ENCODE measurements around the gene ATL3. TPM values are rescaled to one million over a fixed set of nuclear protein-coding genes. Genes with fewer than 3 reads are reported as not detected.

Gene ATL3
- total and polyA plus RNA-seq, 2 donors (not counting 1 experiment from before 2014, with no cell fraction given) = 8.9 to 33.8 TPM

- CTCF ChIA-PET = no interaction called here
- no peaks in the 10 kb centered on the region for H3K79me2 ChIP-seq (ENCODE audit: control insufficient read depth, insufficient read depth, low read length)
Measured at GRCh38 chr11:63719987-63720386, 48.8 kb upstream of the ATL3 start.

GRCh38 chr11:63719001-63719400 lies 47.8 kb upstream of the ATL3 start:
- Histone ChIP-seq H3K27me3 (replicated peaks in 1 of 4; ENCODE audit: control extremely low read depth in 1 of 4, control insufficient read depth in 3 of 4, insufficient read depth in 4 of 4, low read length in 3 of 4) (no peaks in the 10 kb centered on the region), H3K4me2 (replicated peaks; ENCODE audit: low read depth, low read length, poor library complexity, severe bottlenecking) (no peak overlapping the region), H3K27ac (ENCODE audit: low read length in 2 of 2) (no peak overlapping the region), H3K4me3 (ENCODE audit: control extremely low read depth in 1 of 5, extremely low read depth in 1 of 5, insufficient read depth in 1 of 5, low read depth in 2 of 5, low read length in 4 of 5) (no peak overlapping the region), H3K36me3 (replicated peaks in 1 of 2; ENCODE audit: control extremely low read depth in 1 of 2, control insufficient read depth in 1 of 2, extremely low read depth in 1 of 2, insufficient read depth in 2 of 2, low read length in 1 of 2) (no peaks in the 10 kb centered on the region), H3K9ac (ENCODE audit: low read length) (no peak overlapping the region), H3K4me1 (ENCODE audit: control insufficient read depth in 2 of 2, insufficient read depth in 2 of 2, low read length in 2 of 2) (no peaks in the 10 kb centered on the region), H3K9me3 (ENCODE audit: control extremely low read depth in 1 of 3, control insufficient read depth in 2 of 3, insufficient read depth in 1 of 3, low read length in 2 of 3) (no peaks in the 10 kb centered on the region), H4K20me1 (ENCODE audit: control insufficient read depth, insufficient read depth, low read length, poor library complexity, severe bottlenecking) (no peaks in the 10 kb centered on the region), H3K79me2 (ENCODE audit: control insufficient read depth, insufficient read depth, low read length) (no peaks in the 10 kb centered on the region), H2AFZ (ENCODE audit: insufficient read depth, low read depth, low read length, poor library complexity, severe bottlenecking) (no peak overlapping the region)
- DNase-seq = no peak
- ChIA-PET POLR2A (no interaction called here), CTCF (interaction anchor here (1.2 kb wide), 1 partner anchor 22 kb away, joined by 3 read pairs; no protein-coding TSS in a partner anchor)
- intact Hi-C loops (cut with micrococcal nuclease) = no loop called here
- Mint-ChIP-seq H3K4me3 (no peak overlapping the region), H3K4me1 (no peaks in the 10 kb centered on the region), H3K27ac (no peak overlapping the region), H3K9me3 (ENCODE audit: insufficient read depth) (no peaks in the 10 kb centered on the region), H3K27me3 (no peaks in the 10 kb centered on the region)
- 90% methylated on average over 1 of the region's 1 CpG for WGBS (ENCODE audit: insufficient coverage)
- ATAC-seq (ENCODE audit: low read depth) = no peak
- no peak for TF ChIP-seq CTCF (IDR thresholded peaks at IDR 0.05)
- TF ChIP-seq EZH2 (IDR thresholded peaks at IDR 0.05; ENCODE audit: borderline replicate concordance, insufficient read depth, low read depth, low read length, poor library complexity, severe bottlenecking) = no peak

More at GRCh38 chr11:63719987-63720386, 48.8 kb upstream of the ATL3 start:
- no peaks in the 10 kb centered on the region for H3K27me3 Mint-ChIP-seq
- H3K36me3 ChIP-seq (replicated peaks in 1 of 2; ENCODE audit: control extremely low read depth in 1 of 2, control insufficient read depth in 1 of 2, extremely low read depth in 1 of 2, insufficient read depth in 2 of 2, low read length in 1 of 2) = no peaks in the 10 kb centered on the region
- no peaks in the 10 kb centered on the region for H3K27me3 ChIP-seq (replicated peaks in 1 of 4; ENCODE audit: control extremely low read depth in 1 of 4, control insufficient read depth in 3 of 4, insufficient read depth in 4 of 4, low read length in 3 of 4)
- intact Hi-C loops (cut with micrococcal nuclease) = no loop called here
- no peaks in the 10 kb centered on the region for H3K9me3 Mint-ChIP-seq (ENCODE audit: insufficient read depth)
- no peak for DNase-seq
- H3K27ac Mint-ChIP-seq = no peak overlapping the region
- no peak overlapping the region for H3K9ac ChIP-seq (ENCODE audit: low read length)
- no peak overlapping the region for H2AFZ ChIP-seq (ENCODE audit: insufficient read depth, low read depth, low read length, poor library complexity, severe bottlenecking)
- no peak overlapping the region for H3K4me3 ChIP-seq (ENCODE audit: control extremely low read depth in 1 of 5, extremely low read depth in 1 of 5, insufficient read depth in 1 of 5, low read depth in 2 of 5, low read length in 4 of 5)
- no peak overlapping the region for H3K4me2 ChIP-seq (replicated peaks; ENCODE audit: low read depth, low read length, poor library complexity, severe bottlenecking)
- H3K9me3 ChIP-seq (ENCODE audit: control extremely low read depth in 1 of 3, control insufficient read depth in 2 of 3, insufficient read depth in 1 of 3, low read length in 2 of 3) = no peaks in the 10 kb centered on the region
- no peak for ATAC-seq (ENCODE audit: low read depth)
- POLR2A ChIA-PET = no interaction called here
- no peaks in the 10 kb centered on the region for H3K4me1 ChIP-seq (ENCODE audit: control insufficient read depth in 2 of 2, insufficient read depth in 2 of 2, low read length in 2 of 2)
- WGBS (ENCODE audit: insufficient coverage) = no CpG with 5 or more reads among the region's 2 CpGs
- no peaks in the 10 kb centered on the region for H3K4me1 Mint-ChIP-seq
- no peaks in the 10 kb centered on the region for H4K20me1 ChIP-seq (ENCODE audit: control insufficient read depth, insufficient read depth, low read length, poor library complexity, severe bottlenecking)
- no peak overlapping the region for H3K4me3 Mint-ChIP-seq
- H3K27ac ChIP-seq (ENCODE audit: low read length in 2 of 2) = no peak overlapping the region
- TF ChIP-seq EZH2 (IDR thresholded peaks at IDR 0.05; ENCODE audit: borderline replicate concordance, insufficient read depth, low read depth, low read length, poor library complexity, severe bottlenecking) (no peak), CTCF (IDR thresholded peaks at IDR 0.05) (no peak)
